NCI-H128 (cell line): ENCODE results near the gene KRTAP2-3.
"Not testable (repeated sequence)": the region's sequence is repeated elsewhere in the genome, so short reads cannot be mapped to it uniquely, and the experiment has no call there.

Experiments
- DNase-seq: peaks from one replicate; lab custom pipeline; 2025; ENCODE audit not compliant: unreplicated experiment; lab: John Stamatoyannopoulos, UW

Gene KRTAP2-3, protein sequence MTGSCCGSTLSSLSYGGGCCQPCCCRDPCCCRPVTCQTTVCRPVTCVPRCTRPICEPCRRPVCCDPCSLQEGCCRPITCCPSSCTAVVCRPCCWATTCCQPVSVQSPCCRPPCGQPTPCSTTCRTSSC

DNA sequence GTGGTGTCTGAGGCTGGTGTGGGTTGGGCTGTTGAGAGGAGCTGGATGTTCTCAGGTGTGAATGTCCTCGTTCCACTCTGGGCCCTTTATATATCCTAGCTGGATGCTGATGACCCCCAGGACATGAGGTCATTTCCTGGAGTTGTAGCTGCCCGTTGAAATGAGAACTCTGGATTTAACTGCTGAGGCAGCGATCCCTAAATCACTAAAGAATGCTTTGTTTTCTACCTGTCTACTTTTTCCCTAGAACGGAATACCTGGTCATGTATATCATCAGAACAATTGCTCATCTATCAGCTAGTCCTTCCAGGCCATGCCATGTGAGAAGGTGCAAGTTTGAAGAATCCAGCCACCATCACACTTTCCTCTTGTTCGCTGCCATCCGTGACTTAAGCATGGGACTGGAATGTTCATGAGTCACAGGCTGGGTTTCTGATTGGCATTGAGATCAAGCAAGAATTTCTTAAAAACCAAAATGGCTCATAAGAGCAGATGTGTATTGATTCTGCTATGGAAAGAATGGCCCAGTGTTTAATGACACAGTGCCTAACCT is at the start of gene KRTAP2-3:
KRTAP2-3 (minus strand) TSS at position 63 of the 553 bp plus-strand sequence. CDS start 64 bp downstream, outside the sequence.
- DNase-seq: no peak

DNA sequence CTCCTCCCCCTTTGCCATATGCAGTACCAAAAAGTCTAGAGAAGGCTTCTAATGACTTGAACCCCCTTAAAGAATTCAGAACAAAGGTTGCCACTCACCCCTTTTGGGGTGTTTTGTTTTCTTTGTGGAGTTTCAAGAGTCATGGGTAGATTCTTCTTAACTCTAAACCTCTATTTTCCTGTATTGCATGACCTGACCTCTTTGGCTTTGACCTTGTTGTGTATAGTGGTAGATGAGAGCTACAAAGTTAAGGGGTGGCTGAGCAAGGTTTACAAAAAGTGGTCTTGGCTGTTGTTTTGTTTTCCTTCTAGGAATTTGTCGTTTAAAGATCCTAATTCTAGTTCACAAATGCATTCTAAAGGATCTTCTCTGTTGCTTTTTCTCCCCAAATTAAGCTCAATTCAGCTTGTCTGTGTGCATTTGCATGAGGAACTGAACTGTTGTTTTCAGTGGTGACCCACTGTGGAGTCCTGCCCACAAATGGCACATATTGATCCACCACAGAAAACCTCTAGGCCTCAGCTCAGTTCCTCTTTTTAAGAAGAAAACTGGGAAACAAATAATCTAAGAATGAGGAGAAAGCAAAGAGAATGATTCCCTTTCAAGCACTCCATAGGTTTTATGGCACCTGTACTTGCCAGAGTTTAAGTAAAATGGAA is 48.9 kb upstream of the KRTAP2-3 start:
- DNase-seq: not testable (repeated sequence)

DNA sequence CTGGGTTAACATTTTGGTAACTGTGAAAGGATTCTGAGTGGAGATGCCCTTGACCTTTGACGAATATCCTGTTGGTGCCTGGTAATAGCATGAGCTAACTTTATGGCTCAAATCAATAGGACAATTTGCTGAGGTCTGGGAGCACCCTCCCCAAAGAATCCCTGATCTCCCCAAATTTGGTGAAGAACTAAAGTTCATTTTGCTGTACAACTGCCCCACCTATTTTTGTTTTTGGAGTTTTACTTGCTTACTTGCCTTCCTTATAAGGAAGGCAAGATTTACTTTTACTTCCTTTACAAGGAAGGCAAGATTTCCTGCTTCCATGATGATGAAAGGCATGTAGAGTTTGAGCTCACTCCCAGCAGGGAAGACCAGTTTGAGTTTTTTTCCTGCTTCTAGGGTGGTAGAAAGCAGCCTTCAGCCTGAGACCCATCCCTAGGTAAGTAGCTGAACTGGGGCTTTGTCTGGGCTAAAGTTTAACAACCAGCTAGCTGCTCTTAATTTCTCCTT is 48.1 kb upstream of the KRTAP2-3 start:
- no peak for DNase-seq

DNA sequence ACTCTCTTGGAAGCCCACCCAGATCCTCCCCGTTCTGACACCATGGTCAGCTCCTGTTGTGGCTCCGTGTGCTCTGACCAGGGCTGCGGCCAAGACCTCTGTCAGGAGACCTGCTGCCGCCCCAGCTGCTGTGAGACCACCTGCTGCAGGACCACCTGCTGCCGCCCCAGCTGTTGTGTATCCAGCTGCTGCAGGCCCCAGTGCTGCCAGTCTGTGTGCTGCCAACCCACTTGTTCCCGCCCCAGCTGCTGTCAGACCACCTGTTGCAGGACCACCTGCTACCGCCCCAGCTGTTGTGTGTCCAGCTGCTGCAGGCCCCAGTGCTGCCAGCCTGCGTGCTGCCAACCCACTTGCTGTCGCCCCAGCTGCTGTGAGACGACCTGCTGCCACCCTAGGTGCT is 45.4 kb upstream of the KRTAP2-3 start, which contains the start of gene KRTAP4-9:
KRTAP4-9 (plus strand) TSS at position 43 of the 400 bp plus-strand sequence; CDS start at position 43, 0 bp downstream.
- DNase-seq: not testable (repeated sequence)

DNA sequence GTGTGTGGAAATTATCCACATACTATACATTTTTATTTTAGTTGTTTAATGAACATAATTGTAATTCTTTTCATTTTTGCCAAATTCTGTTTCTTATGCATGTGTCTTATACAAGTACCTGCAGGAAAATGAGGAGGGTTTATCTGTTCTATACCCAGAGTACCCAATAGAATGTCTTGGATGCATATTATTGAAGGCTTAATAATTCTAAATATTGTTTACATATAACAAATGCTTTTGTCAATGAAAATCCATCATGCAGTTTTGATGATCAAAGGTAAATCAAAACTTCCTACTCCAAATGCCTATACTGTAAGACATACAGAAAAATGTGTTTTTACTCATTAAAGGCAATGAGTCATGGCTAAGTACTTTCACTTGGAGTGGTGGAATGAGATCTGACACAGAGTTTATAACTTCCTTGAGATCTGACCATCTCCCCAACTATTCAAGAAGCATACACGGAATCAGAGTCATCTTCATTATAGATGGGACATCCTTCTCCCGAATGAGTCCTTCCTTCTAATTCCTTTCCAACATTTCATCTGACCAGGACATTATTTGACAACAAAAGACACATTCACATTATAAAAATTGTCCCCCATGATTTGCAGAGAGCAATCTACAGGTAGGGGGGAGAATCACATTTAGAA is 44.6 kb upstream of the KRTAP2-3 start:
- not testable (repeated sequence) for DNase-seq

DNA sequence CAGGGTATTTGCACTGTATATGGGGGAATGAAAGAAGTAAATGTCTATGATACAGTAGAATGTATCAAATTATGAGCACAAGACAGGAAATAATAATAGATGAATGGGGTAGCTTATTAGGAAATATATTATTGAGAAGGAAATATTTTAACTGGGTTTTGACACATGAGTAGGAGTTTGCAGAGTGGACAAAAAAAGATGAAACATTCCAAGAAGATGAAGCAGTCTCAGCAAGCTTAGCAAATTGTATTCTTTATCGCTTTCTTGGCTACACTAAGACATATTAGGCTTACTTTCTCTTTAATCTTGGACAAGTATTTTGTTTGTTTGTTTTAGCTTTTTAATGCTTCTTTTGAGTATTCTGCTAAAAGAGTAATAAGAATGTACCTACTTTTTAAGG is 44.0 kb upstream of the KRTAP2-3 start:
- DNase-seq: no peak

DNA sequence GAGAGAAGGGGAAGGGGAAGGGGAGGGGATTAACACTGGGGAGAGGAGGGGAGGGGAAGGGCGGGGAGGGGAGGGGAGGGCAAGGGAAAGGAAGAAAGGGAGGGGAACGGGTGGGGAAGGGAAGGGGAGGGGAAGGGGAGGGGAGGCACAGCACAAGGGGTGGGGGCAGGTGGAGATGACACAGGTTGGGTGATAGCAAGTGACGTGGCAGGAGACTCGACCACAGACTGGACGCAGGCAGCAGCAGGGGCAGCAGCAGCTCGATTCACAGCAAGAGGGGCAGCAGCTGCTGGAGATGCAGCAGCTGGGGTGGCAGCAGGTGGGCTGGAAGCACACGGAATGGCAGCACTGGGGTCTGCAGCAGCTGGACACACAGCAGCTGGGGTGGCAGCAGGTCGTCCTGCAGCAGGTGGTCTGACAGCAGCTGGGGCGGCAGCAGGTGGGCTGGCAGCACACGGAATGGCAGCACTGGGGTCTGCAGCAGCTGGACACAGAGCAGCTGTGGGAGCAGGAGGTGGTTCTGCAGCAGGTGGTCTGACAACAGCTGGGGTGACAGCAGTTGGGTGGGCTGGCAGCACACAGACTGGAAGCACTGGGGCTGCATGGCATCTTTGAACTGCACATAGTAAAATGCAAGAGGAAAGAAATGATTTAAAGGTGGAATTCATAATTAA is 41.8 kb upstream of the KRTAP2-3 start, which contains the start of gene KRTAP4-16:
KRTAP4-16 (minus strand) TSS at position 624 of the 674 bp plus-strand sequence; CDS start at position 624, 0 bp downstream.
- DNase-seq: no peak

DNA sequence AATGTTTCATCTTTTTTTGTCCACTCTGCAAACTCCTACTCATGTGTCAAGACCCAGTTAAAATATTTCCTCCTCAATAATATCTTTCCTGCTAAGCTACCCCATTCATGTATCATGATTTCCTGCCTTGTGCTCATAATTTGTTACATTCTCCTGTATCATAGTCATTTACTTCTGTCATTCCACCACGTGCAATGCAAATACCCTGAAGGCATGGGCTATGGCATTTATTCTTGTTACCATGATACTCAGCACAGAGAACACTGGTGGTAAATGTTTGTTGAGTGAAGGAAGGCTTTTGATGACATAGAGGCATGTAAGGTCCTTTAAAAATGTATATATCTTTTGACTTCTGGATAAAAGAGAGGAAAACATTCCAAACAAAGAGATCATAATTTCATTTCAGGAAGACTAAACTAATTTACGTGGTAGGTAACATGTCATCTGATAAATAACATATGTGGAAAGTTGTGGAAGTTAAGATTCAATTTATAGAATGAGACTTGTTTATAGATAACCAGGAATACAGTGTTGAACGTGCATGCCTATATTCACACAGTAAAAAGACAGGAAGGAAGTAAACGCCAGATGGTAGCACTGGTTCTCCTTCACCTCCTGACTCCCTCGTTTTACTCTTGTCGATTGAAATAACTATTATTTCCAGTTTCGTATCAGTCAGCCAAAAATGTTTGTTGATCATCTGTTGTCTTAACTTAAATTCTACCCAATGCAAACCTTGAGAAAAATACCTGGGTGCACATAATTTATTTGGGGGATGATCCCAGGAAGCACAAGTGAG is 40.0 kb upstream of the KRTAP2-3 start:
- not testable (repeated sequence) for DNase-seq

DNA sequence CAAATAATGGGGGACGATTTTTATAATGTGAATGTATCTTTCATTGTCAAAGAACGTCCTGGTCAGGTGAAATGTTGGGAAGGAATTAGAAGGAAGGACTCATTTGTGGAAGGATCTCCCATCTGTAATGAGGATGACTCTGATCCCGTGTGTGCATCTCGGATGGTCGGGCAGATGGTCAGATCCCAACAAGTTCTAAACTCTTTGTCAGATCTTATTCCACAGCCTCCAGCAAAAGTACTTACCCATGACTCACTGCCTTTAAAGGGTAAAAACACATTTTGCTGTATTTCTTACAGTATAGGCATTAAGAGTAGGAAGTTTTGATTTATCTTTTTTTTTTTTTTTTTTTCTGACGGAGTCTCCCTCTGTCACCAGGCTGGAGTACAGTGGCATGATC is 38.6 kb upstream of the KRTAP2-3 start:
- no peak for DNase-seq

DNA sequence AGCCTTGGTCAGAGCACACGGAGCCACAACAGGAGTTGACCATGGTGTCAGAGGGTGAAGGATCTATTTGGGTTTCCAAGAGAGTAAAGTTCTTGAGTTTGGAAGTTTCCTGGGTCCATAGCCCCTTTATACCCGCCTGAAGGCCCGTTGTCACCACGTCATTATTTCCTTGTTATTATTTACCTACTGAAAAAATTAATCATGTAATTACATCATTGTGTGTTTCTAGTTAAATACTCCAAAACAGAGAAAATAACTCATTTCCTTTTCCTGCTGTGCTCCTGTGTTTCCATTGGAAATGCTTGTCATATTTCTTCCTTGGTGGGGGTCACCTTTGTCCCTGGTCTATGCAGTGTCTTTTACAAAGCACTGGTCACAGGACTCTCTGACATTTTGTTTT is 38.1 kb upstream of the KRTAP2-3 start, which contains the start of gene KRTAP4-8:
KRTAP4-8 (minus strand) TSS at position 101 of the 400 bp plus-strand sequence; CDS start at position 43, 58 bp downstream.
- no peak for DNase-seq

DNA sequence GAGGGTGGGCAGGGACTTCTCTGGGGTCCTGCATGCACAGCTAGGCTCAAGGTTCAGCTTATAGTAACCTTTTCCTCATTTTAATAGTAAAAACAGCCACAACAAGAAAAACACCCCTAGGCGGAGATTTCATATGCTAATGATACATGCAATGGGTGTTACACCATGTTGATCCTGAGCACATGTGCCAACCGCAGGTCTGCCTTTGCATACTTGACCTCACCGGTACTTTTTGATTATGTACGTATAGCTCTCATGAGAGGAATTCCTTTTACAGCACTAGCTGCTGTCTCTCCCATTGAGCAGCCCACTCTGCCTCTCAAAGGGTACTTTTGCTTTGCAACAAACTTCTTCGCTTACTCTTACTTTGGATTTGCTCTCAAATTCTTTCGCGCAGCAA is 36.1 kb upstream of the KRTAP2-3 start:
- DNase-seq: no peak

DNA sequence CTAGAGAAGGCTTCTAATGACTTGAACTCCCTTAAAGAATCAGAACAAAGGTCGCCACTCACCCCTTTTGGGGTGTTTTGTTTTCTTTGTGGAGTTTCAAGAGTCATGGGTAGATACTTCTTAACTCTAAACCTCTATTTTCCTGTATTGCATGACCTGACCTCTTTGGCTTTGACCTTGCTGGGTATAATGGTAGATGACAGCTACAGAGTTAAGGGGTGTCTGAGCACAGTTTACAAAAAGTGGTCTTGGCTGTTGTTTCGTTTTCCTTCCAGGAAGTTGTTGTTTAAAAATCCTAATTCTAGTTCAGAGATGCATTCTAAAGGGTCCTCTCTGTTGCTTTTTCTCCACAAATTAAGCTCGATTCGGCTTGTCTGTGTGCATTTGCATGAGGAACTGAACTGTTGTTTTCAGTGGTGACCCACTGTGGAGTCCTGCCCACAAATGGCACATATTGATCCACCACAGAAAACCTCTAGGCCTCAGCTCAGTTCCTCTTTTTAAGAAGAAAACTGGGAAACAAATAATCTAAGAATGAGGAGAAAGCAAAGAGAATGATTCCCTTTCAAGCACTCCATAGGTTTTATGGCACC is 28.9 kb upstream of the KRTAP2-3 start:
- DNase-seq: not testable (repeated sequence)

DNA sequence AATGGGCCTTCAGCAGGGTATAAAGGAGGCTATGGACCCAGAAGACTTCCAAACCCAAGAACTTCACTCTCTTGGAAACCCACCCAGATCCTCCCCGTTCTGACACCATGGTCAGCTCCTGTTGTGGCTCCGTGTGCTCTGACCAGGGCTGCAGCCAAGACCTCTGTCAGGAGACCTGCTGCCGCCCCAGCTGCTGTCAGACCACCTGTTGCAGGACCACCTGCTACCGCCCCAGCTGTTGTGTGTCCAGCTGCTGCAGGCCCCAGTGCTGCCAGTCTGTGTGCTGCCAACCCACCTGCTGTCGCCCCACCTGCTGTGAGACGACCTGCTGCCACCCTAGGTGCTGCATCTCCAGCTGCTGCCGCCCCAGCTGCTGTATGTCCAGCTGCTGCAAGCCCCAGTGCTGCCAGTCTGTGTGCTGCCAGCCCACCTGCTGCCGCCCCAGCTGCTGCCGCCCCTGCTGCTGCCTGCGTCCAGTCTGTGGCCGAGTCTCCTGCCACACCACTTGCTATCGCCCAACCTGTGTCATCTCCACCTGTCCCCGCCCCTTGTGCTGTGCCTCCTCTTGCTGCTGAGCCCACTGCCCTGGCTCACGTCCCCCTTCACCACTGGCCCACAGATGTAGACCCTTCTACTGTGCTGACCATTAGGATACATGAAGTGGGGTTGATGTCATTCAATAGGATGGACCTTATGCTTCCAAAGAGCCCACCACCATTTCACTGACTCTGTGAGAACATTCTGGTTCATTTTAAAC is 24.4 kb upstream of the KRTAP2-3 start, which contains the start of gene KRTAP4-7:
KRTAP4-7 (plus strand) TSS at position 51 of the 757 bp plus-strand sequence; CDS start at position 108, 57 bp downstream.
- DNase-seq: not testable (repeated sequence)

DNA sequence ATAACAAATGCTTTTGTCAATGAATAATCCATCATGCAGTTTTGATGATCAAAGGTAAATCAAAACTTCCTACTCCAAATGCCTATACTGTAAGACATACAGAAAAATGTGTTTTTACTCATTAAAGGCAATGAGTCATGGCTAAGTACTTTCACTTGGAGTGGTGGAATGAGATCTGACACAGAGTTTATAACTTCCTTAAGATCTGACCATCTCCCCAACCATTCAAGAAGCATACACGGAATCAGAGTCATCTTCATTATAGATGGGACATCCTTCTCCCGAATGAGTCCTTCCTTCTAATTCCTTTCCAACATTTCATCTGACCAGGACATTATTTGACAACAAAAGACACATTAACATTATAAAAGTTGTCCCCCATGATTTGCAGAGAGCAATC is 23.5 kb upstream of the KRTAP2-3 start:
- DNase-seq: not testable (repeated sequence)

DNA sequence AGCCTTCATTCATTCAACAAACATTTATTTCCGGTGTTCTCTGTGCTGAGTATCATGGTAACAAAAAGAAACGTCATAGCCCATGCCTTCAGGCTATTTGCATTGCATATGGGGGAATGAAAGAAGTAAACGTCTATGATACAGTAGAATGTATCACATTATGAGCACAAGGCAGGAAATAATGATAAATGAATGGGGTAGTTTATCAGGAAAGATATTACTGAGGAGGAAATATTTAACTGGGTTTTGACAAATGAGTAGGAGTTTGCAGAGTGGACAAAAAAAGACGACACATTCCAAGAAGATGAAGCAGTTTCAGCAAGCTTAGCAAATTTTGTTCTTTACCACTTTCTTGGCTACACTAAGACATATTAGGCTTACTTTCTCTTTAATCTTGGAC is 22.7 kb upstream of the KRTAP2-3 start:
- DNase-seq: no peak

DNA sequence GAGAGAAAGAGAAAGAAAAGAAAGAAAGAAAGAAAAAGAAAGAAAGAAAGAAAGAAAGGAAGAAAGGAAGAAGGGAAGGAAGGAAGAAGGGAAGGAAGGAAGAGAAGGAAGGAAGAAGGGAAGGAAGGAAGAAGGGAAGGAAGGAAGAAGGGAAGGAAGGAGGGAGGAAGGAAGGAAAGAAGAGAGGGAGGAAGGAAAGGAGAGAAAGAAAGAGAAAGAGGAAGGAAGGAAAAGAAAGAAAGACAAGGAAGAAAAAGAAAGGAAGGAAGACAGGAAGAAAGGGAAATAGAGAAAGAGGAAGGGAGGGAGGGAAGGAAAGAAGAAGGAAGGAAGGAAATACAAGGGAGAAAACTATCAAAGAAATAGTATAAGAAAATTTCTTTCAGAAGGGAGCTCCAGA is 16.9 kb upstream of the KRTAP2-3 start:
- DNase-seq: no peak

DNA sequence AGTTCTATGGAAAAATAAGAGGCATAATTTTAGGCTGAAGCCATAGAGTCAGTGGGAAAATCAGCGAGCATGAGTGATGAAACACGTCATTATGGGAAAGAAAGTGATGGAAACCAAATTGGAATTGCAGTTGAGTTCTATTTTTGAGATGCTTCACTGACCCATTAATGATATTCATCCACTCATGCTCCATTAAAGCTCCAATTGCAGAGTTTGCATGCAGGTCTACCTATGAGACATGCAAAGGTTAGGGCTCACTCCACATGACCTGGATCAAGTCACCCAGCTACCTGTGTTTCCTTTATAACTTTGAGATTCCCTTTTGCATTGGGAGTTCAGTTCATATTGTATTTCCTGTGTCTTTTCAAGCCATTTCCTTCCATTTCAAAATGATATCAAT is 13.8 kb upstream of the KRTAP2-3 start:
- DNase-seq: no peak

DNA sequence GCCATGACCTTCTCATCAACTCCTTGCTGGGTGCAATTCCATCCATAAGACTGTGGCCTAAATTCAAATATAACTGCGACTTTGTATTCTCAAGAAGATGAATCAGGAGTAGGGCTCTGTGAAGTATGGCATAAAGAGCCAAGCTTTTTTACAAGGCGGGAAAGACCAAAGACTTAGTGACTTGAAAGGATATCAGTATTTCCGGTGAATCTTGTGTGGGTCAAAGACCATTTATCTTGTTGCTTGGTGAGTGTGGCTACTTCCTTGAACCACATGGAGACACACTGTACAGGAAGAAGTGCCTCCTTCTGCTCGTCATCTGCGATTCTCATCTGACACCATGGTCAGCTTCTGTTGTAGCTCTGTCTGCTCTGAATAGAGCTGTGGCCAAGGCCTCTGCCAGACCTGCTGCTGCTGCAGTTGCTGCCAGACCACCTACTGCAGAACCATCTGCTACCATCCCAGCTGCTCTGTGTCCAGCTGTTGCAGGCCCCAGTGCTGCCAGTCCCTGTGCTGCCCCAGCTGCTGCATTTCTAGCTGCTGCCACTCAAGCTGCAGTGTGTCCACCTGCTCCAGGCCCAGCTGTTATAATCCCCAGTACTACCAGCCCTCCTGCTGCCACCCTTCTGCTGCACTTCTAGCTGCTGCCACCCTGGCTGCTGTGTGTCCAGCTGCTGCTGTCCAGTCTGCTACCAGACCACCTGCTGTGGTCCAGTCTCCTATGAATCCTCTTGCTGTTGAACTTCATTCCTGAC is 11.9 kb upstream of the KRTAP2-3 start:
- no peak for DNase-seq
